Colonic mucosa (tissue), 4 donors: Measurements from ENCODE around the gene CGB7. TPM values are rescaled to one million over a fixed set of nuclear protein-coding genes. Genes with fewer than 3 reads are reported as not detected.

ENCODE experiments used
- DNase-seq: peaks from one replicate; pipeline ENCODE4 v3.0.0-alpha.2; 2020
- H3K27ac ChIP-seq: fragments of 200-600 bp; one replicate; pipeline ENCODE4 v1.8.0; 2021
- H3K27me3 ChIP-seq: fragments of 200-600 bp; one replicate; pipeline ENCODE4 v1.8.0; 2021
- H3K36me3 ChIP-seq: fragments of 200-600 bp; one replicate; pipeline ENCODE4 v1.8.0; 2021
- H3K4me1 ChIP-seq: fragments of 200-600 bp; one replicate; pipeline ENCODE4 v1.8.0; 2021; ENCODE audit warnings: mild to moderate bottlenecking
- H3K4me3 ChIP-seq: fragments of 200-600 bp; one replicate; pipeline ENCODE4 v1.8.0; 2021
- H3K9ac ChIP-seq, 2 donors: one replicate each; pipeline ENCODE4 v1.7.0; 2013; ENCODE audit warnings: control low read depth in 2 of 2, low read depth in 2 of 2, low read length in 2 of 2
- H3K9me3 ChIP-seq: fragments of 200-600 bp; one replicate; pipeline ENCODE4 v1.8.0; 2021
- CTCF ChIP-seq: fragments of 200-600 bp; IDR thresholded peaks from one replicate; pipeline ENCODE4 v1.8.0; 2022; ENCODE audit warnings: antibody characterized with exemption, mild to moderate bottlenecking
- intact Hi-C: fragments of 100-400 bp; cut with DNase I; formaldehyde crosslinking; loops from one replicate; pipeline ENCODE4 v1.14.1; 2022
- total RNA-seq, 2 donors: library from RNA; stranded (reverse); fragmentation: NEBNext Ultra II Directional in 1 of 2; extraction: Animal tissue kit (Norgen Biotek cat#: 25700) in 1 of 2; gene quantifications; one replicate each; pipeline ENCODE4 v1.2.1, GENCODE V29; 2021
- donor health status: healthy.
- donor health status: DM: no; HTN: no; CAD: no.
- donor health status: DM: no; HTN: no; CAD: no.

The CGB7 gene
- total RNA-seq, 2 donors from 2014 or later = not detected

GRCh38 chr19:49101160-49101559 lies 43.6 kb upstream of the CGB7 start:
- Histone ChIP-seq H3K27ac (no peak overlapping the region), H3K27me3 (no peaks in the 10 kb centered on the region), H3K9ac (no peak overlapping the region), H3K36me3 (peaks cover 29% of the 10 kb centered on the region), H3K4me3 (no peak overlapping the region), H3K9me3 (no peaks in the 10 kb centered on the region), H3K4me1 (no peaks in the 10 kb centered on the region)
- no peak for DNase-seq
- intact Hi-C loops = no loop called here
- no peak for TF ChIP-seq CTCF

- H3K9me3 ChIP-seq = no peaks in the 10 kb centered on the region
Measured at GRCh38 chr19:49098795-49099194, 41.2 kb upstream of the CGB7 start.

GRCh38 chr19:49097453-49098288 lies 40.1 kb upstream of the CGB7 start:
- Histone ChIP-seq H3K27ac (no peak overlapping the region), H3K4me1 (no peaks in the 10 kb centered on the region), H3K4me3 (no peak overlapping the region), H3K27me3 (no peaks in the 10 kb centered on the region), H3K36me3 (peaks cover 26% of the 10 kb centered on the region), H3K9me3 (no peaks in the 10 kb centered on the region), H3K9ac (no peak overlapping the region)
- DNase-seq = peak; percentile 76
- intact Hi-C loops = loop anchor here (5.0 kb wide), 2 partner anchors 50 to 110 kb away; no protein-coding TSS in a partner anchor
- TF ChIP-seq CTCF = peak; percentile 99

More at GRCh38 chr19:49098795-49099194, 41.2 kb upstream of the CGB7 start:
- TF ChIP-seq CTCF = no peak
- Histone ChIP-seq H3K4me1 (no peaks in the 10 kb centered on the region), H3K9ac (no peak overlapping the region), H3K27ac (no peak overlapping the region), H3K27me3 (no peaks in the 10 kb centered on the region), H3K36me3 (peaks cover 29% of the 10 kb centered on the region), H3K4me3 (no peak overlapping the region)
- intact Hi-C loops = loop anchor here (5.0 kb wide), 2 partner anchors 49 to 109 kb away; no protein-coding TSS in a partner anchor
- no peak for DNase-seq

GRCh38 chr19:49094505-49095482 lies 37.2 kb upstream of the CGB7 start:
- no peak for DNase-seq
- H3K4me1 ChIP-seq = no peaks in the 10 kb centered on the region
- intact Hi-C loops = loop anchor here (5.0 kb wide), 2 partner anchors 53 to 113 kb away; no protein-coding TSS in a partner anchor

More at GRCh38 chr19:49094505-49095482, 37.2 kb upstream of the CGB7 start:
- Histone ChIP-seq H3K9me3 (no peaks in the 10 kb centered on the region), H3K27me3 (no peaks in the 10 kb centered on the region), H3K4me3 (no peak overlapping the region), H3K9ac (no peak overlapping the region), H3K27ac (no peak overlapping the region), H3K36me3 (peaks cover 20% of the 10 kb centered on the region)
- TF ChIP-seq CTCF = no peak
